ENCODE results near the gene ZGRF1.
A peak's percentile ranks its signal among the peaks of the same experiment; 100 is the strongest.

- TF ChIP-seq CTCF (conservative IDR thresholded peaks at IDR 0.05 in 1 of 2, IDR thresholded peaks at IDR 0.05 in 1 of 2; ENCODE audit: extremely low read depth in 1 of 2, insufficient read depth in 1 of 2, low read depth in 1 of 2, low read length in 2 of 2) (peak in 1 of 2 donors; percentile 33), EZH2 (IDR thresholded peaks at IDR 0.05; ENCODE audit: borderline replicate concordance, low read length) (peak; percentile 19)
Observed at GRCh38 chr4:112523008-112523721, 113.5 kb downstream of the ZGRF1 start.

All from mammary epithelial cell (primary cell).